Activated naive CD8-positive, alpha-beta T cell treated with anti-CD3 and anti-CD28 coated beads, Interleukin-2, amount 50 U/mL, for 24 hours (primary cell): ENCODE measurements around the gene CD163.
"Not testable (repeated sequence)": the region's sequence is repeated elsewhere in the genome, so short reads cannot be mapped to it uniquely, and the experiment has no call there.

Experiments
- ATAC-seq: fragments of 150-1000 bp; cut with Tn5 transposase; one replicate; pipeline ENCODE4 v1.10.0; 2021
- DNase-seq: peaks from one replicate; pipeline ENCODE4 v3.0.0; 2021
- H3K27ac Mint-ChIP-seq: one replicate; pipeline ENCODE4 v1.8.0; 2021; ENCODE audit warnings: mild to moderate bottlenecking, mixed read lengths
- H3K27me3 Mint-ChIP-seq: one replicate; pipeline ENCODE4 v1.8.0; 2021; ENCODE audit warnings: mixed read lengths
- H3K36me3 Mint-ChIP-seq: one replicate; pipeline ENCODE4 v1.8.0; 2021; ENCODE audit warnings: low read depth, mixed read lengths
- H3K4me1 Mint-ChIP-seq: one replicate; pipeline ENCODE4 v1.8.0; 2021; ENCODE audit warnings: mixed read lengths
- H3K4me3 Mint-ChIP-seq: one replicate; pipeline ENCODE4 v1.8.0; 2021; ENCODE audit warnings: mild to moderate bottlenecking, moderate library complexity, mixed read lengths
- H3K9me3 Mint-ChIP-seq: one replicate; pipeline ENCODE4 v1.8.0; 2021; ENCODE audit warnings: mixed read lengths

Gene CD163

DNA sequence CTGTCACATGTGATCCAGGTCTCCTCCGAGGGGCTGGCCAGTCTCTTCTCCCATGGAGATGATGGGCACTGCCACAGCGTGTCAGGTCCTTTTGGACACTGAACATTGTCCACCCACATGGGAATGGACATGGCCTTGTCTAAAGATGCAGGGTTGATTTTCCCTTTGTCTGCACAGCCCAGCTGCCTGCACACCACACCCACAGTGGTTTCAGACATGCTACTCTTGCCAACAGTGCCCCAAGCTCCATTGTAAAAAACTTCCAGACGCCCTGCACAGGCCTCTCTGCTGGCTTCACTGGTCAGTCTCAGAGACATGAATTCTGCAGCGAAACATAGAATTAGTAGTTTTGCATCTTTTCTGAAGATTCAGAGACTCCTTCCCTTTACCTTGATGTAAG lies 18.5 kb downstream of the CD163 start:
- Mint-ChIP-seq H3K27me3 (peaks cover 4% of the 10 kb centered on the region), H3K4me3 (no peak overlapping the region), H3K36me3 (no peaks in the 10 kb centered on the region), H3K27ac (no peak overlapping the region), H3K9me3 (no peaks in the 10 kb centered on the region), H3K4me1 (no peaks in the 10 kb centered on the region)
- DNase-seq (no peak), ATAC-seq (no peak)

DNA sequence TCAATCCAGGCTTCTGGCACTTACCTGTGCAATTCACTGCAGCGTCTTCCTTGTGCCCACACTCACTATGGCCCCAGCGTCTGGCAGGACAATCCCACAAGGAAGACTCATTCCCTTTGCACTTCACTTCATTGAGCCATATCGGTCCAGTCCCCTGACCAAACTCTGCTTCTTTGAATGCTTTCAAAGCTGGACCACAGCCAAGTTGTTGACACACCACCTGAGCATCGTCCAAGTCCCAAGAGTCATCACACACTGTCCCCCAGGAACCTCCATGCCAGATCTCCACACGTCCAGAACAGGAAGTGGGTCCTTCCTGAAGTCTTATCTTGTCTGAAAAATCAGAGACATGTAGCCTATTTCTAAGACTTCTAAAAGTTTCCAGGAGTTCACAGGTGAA lies 20.2 kb downstream of the CD163 start:
- Mint-ChIP-seq H3K4me1 (no peaks in the 10 kb centered on the region), H3K27ac (no peak overlapping the region), H3K4me3 (no peak overlapping the region), H3K36me3 (no peaks in the 10 kb centered on the region), H3K27me3 (peaks cover 4% of the 10 kb centered on the region), H3K9me3 (no peaks in the 10 kb centered on the region)
- DNase-seq (no peak), ATAC-seq (no peak)

DNA sequence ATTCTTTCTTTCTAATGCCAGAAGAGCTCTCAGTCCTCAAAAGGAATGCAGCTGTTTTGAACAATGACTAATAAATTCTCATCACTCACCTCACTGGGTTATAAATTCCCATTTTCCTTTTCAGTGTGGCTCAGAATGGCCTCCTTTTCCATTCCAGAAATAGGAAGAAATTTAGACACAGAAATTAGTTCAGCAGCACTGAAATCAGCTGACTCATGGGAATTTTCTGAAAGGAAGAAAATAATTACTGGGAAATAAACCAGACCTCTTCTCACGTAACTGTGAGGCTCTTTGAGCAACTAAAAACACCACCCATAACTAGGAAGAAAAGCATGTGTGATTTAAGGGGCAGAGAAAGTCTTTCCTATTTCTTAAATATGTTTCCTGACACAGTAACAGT lies 23.8 kb downstream of the CD163 start:
- peaks cover 4% of the 10 kb centered on the region for H3K27me3 Mint-ChIP-seq
- ATAC-seq (no peak), DNase-seq (no peak)
- no peak overlapping the region for H3K27ac Mint-ChIP-seq
- H3K4me3 Mint-ChIP-seq: no peak overlapping the region
- H3K4me1 Mint-ChIP-seq: no peaks in the 10 kb centered on the region
- H3K9me3 Mint-ChIP-seq: peaks cover 3% of the 10 kb centered on the region
- no peaks in the 10 kb centered on the region for H3K36me3 Mint-ChIP-seq

DNA sequence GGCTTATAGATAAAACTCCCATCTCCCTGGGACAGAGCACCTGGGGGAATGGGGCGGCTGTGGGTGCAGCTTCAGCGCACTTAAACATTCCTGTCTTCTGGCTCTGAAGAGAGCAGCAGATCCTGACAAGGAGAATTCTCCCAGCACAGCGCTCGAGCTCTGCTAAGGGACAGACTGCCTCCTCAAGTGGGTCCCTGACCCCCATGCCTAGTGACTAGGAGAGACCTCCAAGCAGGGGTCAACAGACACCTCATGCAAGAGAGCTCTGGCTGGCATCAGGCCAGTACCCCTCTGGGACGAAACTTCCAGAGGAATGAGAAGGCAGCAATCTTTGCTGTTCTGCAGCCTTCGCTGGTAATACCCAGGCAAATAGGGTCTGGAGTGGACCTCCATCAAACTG lies 31.5 kb downstream of the CD163 start:
- DNase-seq: no peak
- H3K4me1 Mint-ChIP-seq: no peaks in the 10 kb centered on the region
- H3K27me3 Mint-ChIP-seq: peaks cover 10% of the 10 kb centered on the region
- ATAC-seq: no peak
- H3K4me3 Mint-ChIP-seq: no peak overlapping the region
- H3K9me3 Mint-ChIP-seq: peaks cover 23% of the 10 kb centered on the region
- no peak overlapping the region for H3K27ac Mint-ChIP-seq
- no peaks in the 10 kb centered on the region for H3K36me3 Mint-ChIP-seq

DNA sequence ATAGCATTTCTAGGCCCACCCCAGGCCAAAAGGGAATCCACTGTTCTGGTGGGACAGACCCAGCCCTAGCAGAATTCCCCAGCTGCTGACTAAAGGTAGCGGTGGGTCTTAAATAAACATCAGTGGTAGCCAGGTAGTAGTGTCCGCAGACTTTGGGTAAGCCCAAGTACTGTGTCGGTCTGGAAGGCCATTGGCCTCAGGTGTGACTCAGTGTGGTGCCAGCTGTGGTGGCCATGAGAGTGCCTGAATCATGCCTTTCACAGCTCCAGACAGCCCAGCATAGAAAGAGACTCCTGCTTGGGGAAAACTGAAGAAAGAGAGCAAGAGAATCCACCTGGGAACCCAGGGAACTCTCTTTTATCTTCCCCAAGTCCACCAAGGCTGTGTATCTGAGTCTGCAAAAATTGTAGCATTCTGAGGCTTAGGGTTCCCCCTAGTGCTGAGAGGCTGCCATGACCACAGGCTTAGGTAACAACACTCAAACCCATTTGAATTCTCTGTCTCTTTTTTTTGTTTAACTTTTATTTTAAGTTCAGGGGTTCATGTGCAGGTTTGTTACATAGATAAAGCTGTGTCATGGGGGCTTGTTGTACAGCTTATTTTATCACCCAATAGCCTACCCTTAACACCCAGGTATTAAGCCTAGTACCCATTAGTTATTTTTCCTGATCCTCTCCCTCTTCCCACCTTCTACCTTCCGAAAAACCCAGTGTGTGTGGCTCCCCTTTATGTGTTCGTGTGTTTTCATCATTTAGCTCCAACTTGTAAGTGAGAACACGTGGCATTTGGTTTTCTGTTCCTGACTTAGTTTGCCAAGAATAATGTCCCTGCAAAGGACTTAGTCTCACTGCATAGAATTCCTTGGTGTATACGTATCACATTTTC lies 43.0 kb downstream of the CD163 start:
- ATAC-seq: peak; percentile 72
- Mint-ChIP-seq H3K9me3 (no peaks in the 10 kb centered on the region), H3K36me3 (no peaks in the 10 kb centered on the region)

DNA sequence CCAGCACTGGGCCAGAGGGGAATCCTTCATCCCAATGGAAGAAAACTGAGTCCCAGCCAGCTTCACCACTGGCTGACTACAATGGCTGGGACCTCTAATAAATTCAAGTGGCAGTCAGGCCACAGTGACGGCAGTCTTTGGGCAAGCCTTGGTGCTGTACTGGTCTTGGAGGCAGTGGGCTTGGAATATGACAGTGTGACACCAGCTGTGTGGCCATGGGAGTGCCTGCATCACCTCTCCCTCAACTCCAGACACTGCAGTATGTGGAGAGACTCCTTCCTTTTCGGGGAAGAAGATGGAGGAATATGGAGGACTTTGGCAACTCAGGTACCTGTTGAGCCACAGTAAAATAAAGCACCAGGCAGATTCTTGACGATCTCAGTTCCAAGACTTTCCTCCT lies 43.6 kb downstream of the CD163 start:
- DNase-seq (no peak), ATAC-seq (no peak)
- H3K4me1 Mint-ChIP-seq: no peaks in the 10 kb centered on the region
- H3K27me3 Mint-ChIP-seq: peaks cover 1% of the 10 kb centered on the region
- H3K9me3 Mint-ChIP-seq: no peaks in the 10 kb centered on the region
- no peaks in the 10 kb centered on the region for H3K36me3 Mint-ChIP-seq
- H3K27ac Mint-ChIP-seq: no peak overlapping the region
- no peak overlapping the region for H3K4me3 Mint-ChIP-seq

More for the DNA sequence above, 43.0 kb downstream of the CD163 start:
- Mint-ChIP-seq H3K4me3 (no peak overlapping the region), H3K27me3 (peaks cover 1% of the 10 kb centered on the region), H3K27ac (no peak overlapping the region), H3K4me1 (no peaks in the 10 kb centered on the region)
- peak; percentile 38 for DNase-seq

DNA sequence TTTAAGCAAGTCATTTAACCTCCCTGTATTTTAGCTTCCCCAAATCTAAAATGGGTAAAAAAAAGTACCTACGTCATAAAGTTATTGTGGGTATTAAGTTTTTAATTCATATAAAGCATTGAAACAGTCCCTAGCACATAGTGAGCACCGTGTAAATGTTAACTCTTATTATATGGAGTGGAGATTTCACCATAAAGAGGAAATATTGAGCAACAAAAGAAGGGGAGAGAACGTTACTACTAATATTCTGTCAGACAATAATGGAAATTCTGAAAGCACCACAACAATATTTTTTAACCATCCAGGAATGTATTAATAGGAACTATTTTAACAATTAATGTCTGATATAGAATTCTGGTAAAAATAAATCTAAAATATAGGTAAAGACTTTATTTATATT lies 51.8 kb downstream of the CD163 start:
- H3K9me3 Mint-ChIP-seq: peaks cover 4% of the 10 kb centered on the region
- no peak for ATAC-seq

DNA sequence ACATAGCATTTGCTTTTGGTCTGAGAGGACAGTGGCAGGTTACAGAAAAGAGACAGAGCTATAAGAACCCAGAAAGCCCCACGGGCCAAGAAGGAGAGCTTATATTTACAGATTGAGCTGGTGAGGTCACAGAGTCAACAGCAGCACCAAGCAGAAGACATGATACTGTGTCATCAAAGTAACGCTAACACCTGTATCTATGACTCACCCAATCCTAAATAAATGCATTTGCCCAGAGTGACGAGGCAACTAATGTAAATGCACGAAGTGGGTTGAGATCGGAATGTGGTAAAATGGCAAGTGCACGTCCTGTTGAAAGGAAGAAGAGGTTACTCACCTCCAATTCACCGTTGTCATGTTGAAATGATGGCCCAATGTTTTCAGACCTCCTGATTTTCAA lies 52.9 kb downstream of the CD163 start:
- H3K4me3 Mint-ChIP-seq: no peak overlapping the region
- peaks cover 4% of the 10 kb centered on the region for H3K9me3 Mint-ChIP-seq
- no peak overlapping the region for H3K27ac Mint-ChIP-seq
- ATAC-seq: no peak
- no peaks in the 10 kb centered on the region for H3K4me1 Mint-ChIP-seq
- peaks cover 5% of the 10 kb centered on the region for H3K27me3 Mint-ChIP-seq
- no peak for DNase-seq
- no peaks in the 10 kb centered on the region for H3K36me3 Mint-ChIP-seq

More for the DNA sequence above, 51.8 kb downstream of the CD163 start:
- Mint-ChIP-seq H3K4me1 (no peaks in the 10 kb centered on the region), H3K36me3 (no peaks in the 10 kb centered on the region), H3K4me3 (no peak overlapping the region), H3K27ac (no peak overlapping the region), H3K27me3 (peaks cover 5% of the 10 kb centered on the region)
- DNase-seq: no peak

DNA sequence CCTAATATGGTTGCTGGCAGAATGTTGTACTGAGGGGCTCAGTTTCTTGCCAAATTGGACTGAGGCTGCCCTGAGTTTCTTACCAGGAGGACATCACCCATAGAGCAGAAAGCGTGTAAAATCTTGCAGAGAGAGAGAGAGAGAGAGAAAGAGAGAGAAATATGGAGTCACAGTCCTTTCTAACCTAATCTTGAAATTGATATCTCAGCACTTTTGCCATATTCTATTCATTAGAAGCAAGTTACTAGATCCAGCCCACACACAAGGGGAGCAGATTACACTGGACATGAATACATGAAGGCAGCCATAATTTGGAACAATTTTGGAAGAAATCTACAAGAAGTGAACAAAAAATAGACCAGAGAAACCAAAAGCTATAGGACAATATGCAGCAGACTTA lies 55.5 kb downstream of the CD163 start:
- no peaks in the 10 kb centered on the region for H3K9me3 Mint-ChIP-seq
- no peaks in the 10 kb centered on the region for H3K36me3 Mint-ChIP-seq
- no peak for ATAC-seq
- H3K27me3 Mint-ChIP-seq: peaks cover 8% of the 10 kb centered on the region
- H3K4me1 Mint-ChIP-seq: no peaks in the 10 kb centered on the region
- no peak overlapping the region for H3K27ac Mint-ChIP-seq
- no peak for DNase-seq
- H3K4me3 Mint-ChIP-seq: no peak overlapping the region

DNA sequence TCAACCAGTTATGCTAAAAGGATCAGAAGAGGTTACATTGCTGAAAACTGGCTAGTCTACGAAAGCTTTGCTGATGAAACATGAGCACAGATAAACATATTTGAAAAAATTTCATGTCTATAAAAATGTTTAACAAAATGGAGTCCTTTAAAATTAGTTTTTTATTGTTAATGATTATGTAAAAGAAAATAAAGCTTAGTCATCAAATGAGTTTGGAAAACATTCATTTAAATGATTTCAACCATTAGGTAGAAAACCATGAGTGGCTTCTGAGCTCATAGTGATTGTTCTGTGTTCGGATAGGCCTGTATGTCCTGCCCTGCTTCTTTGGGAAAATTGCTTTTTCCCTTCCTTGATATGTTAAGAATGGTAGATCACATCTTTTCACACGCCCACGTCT lies 59.0 kb downstream of the CD163 start:
- peaks cover 29% of the 10 kb centered on the region for H3K27me3 Mint-ChIP-seq
- no peaks in the 10 kb centered on the region for H3K9me3 Mint-ChIP-seq
- no peaks in the 10 kb centered on the region for H3K36me3 Mint-ChIP-seq
- H3K27ac Mint-ChIP-seq: no peak overlapping the region
- no peaks in the 10 kb centered on the region for H3K4me1 Mint-ChIP-seq
- ATAC-seq (no peak), DNase-seq (no peak)
- no peak overlapping the region for H3K4me3 Mint-ChIP-seq

DNA sequence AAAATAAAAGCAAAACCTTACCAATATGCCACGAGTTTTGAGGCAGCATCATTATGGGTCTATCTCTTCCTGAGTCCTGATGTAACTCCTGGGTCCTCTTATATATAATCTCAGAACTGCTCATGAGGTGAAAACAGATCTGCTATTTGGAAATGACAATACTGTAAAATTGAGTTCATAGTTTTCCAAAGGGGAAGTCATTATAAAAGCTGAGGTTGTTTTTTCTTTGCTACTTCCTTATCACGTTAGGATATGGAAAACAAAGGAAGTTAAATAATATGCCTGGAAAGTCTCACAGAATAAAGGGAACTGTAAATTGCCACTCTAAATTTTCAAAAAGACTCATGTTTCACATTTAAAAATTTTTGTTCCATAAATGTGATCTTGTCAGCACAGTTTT lies 59.5 kb downstream of the CD163 start, which contains the start of gene CD163L1:
Gene CD163L1, minus strand, starts transcription at position 78 of the 400 bp plus-strand sequence. Its CDS starts 26 bp downstream, at position 52.
- ATAC-seq (no peak), DNase-seq (no peak)
- no peaks in the 10 kb centered on the region for H3K36me3 Mint-ChIP-seq
- no peak within 1 kb of the TSS for H3K4me3 Mint-ChIP-seq
- no peaks in the 10 kb centered on the region for H3K4me1 Mint-ChIP-seq
- H3K27ac Mint-ChIP-seq: no peak within 1 kb of the TSS
- no peaks in the 10 kb centered on the region for H3K9me3 Mint-ChIP-seq
- peaks cover 34% of the 10 kb centered on the region for H3K27me3 Mint-ChIP-seq

DNA sequence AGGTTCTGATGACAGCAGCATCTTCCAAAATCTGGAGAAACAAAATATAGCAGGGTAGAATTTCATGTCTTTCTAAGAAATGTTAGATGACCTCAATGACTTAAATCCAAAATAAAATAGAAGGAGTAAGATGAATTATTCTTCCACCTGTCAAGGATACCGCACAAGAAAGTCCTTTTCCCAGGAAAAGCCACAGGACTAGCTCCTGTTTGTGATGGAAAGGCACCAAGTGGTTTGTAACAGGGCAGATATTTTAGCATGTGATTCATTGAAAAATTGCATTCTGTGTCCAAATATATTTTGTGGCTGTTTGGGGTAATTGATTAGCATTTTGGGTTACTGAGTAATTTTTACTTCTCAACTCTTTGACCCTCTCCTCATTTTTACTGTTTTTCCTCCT lies 62.4 kb downstream of the CD163 start:
- ATAC-seq (no peak), DNase-seq (no peak)
- Mint-ChIP-seq H3K27me3 (peaks cover 38% of the 10 kb centered on the region), H3K4me1 (no peaks in the 10 kb centered on the region), H3K27ac (no peak overlapping the region), H3K36me3 (no peaks in the 10 kb centered on the region), H3K9me3 (no peaks in the 10 kb centered on the region), H3K4me3 (no peak overlapping the region)

DNA sequence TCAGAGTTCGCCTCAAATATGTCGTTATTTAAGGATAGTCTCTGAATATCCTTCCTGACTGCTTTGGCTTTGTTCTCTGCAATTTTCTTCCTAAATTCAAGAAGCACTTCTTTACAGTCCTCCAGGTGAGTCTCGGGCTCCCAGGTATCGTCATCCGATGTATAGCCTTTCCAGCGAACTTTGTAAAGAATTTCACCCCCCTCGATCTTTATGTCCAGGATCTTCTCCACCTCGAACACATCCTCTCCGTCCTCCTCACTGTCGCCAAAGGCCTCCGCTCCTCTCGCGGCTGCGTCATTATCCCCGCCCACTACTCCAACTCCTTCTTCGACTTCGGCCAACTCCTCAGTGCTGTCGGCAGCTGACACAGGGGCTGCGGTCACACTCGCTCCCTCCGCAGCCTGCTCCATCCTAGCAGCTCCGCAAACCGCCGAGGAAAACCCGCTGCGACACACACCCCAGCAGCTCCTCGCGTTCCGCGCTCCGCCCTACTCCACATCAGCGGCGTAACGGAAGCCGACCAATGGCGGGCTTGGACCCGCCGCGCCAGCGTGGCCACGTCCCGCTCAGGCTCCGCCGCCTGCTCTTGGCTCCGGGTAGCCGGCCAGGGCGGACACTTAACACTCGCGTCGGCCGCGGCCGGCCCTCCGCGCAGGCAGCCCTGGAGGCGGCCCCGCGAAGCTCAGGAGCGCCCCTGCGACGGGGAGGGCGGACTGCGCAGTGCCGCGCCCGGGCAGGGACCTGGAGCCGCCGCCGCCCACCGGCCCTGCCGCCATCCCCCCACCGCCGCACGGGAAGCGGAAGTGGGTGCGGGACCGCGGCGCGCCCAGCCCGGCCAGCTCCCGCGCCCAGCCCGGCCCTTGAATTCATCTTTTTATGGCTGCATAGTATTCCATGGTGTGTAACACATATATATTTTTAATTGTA lies 63.7 kb downstream of the CD163 start:
- peak; percentile 88 for ATAC-seq
- peaks cover 38% of the 10 kb centered on the region for H3K27me3 Mint-ChIP-seq

DNA sequence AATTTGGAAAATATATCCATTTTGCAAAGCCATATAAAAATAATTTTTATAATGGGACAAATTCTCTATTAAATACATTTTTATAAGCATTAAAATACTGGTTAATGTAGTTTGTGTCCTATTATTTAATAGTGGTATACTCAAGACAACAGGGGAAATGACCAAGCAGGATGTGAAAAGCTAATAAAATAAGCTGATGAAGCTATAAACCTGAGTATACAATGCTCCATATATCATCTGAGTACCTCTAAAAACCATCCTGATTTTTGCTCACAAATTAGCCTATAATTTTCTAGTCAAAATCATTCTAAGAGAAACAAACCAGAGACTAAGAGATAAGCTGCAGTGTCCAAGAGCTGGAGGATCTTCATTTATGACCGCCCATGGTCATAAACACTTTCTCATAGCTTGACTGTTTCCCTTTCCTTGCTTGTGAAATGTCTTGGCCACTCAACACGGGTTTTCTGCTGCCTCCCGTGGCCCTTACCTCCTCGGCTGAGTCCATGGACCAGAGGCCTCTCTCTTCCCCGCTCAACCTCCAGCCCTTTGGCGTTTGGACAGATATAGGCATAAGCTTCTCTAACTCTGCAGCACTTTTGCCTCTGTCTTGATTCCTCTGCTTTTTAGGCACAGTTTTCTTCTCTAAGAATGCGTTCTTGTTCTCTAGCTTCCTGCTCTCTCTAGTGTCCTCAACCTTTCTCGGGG lies 65.1 kb downstream of the CD163 start:
- DNase-seq, H3K4me1 Mint-ChIP-seq, H3K9me3 Mint-ChIP-seq, H3K4me3 Mint-ChIP-seq, H3K36me3 Mint-ChIP-seq, H3K27ac Mint-ChIP-seq, ATAC-seq: not testable (repeated sequence)
- peaks cover 36% of the 10 kb centered on the region for H3K27me3 Mint-ChIP-seq

More for the DNA sequence above, 63.7 kb downstream of the CD163 start:
- Mint-ChIP-seq H3K36me3 (no peaks in the 10 kb centered on the region), H3K4me3 (peak overlapping the region; percentile 63), H3K9me3 (no peaks in the 10 kb centered on the region), H3K4me1 (no peaks in the 10 kb centered on the region), H3K27ac (no peak overlapping the region)
- peak; percentile 34 for DNase-seq
